Endothelial cell of hepatic sinusoid (primary cell): Measurements from ENCODE around the gene GBX2.

ENCODE experiments used
- in situ Hi-C: cut with HindIII; loops from 2 replicates; pipeline ENCODE4 v1.10.0; 2017; ENCODE audit warnings: low sequenced_read_pairs

GBX2 gene

DNA sequence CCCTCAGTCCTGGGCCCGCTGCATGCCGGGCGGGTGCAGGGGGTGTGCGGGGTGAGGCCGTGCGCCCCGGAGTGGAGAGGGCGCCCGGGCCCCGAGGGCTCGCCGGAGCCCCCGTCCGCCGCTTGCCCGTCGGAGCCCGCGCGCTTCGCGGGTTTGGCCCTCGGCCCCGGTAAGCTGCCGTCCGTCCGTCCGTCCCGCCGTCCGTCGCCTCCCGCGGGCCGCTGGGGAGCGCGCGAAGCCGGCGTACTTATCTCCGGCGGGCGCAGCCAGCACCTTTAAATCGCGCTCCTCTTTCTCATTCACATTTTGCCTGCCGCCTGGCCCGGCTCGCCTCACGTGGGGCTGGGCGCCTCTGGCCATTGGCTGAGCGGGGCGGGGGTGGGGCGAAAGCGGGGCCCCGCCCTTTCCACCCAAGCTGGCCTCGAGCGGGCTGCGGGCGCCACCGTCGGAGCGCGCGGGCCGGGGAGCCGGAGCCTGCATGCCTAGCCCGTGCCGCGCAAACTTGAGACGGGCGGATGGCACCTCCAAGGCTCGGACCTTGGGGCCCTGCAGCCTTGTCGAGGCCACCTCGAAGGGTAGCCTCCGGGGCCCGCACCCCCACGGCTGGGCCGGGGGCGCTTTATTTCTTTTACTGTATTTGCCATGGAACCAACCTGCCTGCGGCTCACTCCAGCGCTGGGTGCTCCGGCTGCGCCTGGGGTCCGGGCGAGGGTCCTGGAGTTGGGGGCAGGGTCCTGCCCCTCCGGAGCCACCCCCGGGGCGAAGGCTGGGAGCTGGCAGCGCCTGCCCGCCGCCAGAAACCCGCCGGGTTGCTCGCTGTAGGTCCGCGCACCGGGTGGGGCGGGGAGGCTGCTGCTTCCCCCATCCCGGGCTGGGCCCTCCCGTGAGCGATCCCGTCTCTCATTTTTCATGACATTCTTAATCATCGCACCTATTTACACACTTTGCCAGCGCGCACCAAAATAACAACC lies at the start of gene GBX2:
Gene GBX2, minus strand, starts transcription at position 277 of the 971 bp plus-strand sequence. CDS start 415 bp downstream, outside the sequence.
- in situ Hi-C loops = no loop called here

DNA sequence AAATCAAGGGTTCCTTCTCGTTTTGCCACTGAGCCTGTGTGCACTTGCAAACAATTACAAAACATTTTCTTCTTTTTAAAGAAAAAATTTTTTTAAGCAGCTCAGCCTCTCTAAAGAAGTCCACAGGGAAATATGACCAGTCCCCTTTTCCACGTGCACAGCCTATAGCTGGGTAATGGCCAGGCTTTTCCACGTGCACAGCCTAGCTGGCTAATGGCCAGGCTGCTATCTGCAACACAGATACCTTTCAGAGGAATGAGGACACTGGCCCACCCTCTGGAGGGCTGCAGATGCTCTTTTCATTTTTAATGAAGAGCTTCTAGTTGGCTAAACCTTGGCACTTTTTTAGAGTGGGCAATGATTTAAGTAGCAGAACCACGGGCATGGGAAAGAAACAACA lies 49.7 kb upstream of the GBX2 start:
- in situ Hi-C loops = no loop called here

DNA sequence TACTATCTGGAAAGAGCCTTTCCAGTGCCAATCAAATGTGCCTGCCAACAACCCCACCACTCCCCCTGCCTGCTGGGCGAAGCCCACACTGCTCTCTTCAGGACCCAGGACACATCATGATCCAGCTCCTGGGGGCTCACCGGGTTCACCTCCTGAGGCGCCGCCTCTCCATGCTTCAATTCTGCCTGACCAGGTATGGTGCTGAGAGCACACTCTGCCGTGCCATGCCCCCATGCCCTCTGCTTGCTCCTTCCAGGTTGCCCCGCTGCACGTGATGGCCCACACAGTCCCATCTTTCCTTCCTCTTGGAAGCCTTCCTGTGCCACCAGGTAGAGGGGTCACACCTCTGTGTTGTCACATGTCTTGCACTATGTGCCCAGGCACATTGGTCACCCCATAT lies 48.5 kb upstream of the GBX2 start:
- in situ Hi-C loops = no loop called here

DNA sequence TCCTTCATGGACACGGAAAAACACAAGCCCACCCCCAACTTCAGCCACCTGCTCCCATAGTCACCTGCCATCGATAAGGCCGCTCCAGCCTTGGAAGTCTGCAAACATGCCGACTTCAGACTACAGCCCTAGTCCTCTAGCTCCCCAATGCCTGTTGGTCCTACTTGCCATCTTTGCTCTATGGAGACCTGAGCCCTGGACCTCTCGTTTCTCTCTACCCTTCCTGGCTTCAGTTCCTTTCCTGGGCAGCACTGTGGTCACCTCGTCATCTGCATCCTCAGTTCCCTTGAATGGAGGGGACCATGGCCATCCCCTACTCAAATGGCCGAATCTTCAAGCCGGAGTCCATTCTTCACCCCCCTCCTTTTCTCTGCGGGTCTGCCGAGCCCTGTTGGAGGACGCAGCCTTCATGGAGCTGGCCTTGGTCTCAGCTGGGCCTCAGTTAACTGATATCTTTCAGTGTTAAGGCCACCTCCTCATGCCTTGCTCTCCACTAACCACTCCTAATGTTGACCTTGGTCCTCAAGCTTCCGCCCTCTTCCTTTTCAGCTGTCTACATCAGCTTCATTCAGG lies 47.7 kb upstream of the GBX2 start:
- in situ Hi-C loops = no loop called here

DNA sequence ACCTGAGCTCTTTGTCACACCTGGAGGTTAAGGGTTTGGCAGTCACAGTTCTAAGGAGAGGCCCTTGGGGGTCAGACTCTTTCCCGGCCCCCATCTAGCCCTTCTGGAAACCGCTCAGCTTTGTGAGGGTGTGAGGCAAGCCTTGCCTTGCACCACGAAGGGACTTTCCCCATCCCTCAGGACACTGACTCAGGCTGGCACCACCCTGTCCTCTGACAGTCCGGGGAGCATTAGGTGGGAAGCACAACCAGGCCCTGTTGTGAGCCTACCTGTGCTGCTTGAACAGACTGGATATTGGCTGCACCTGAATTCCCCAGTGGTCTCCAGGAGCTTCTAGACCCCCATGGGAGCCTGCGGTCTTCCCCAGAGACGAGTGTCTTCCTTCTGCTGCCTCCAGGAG lies 47.0 kb upstream of the GBX2 start:
- in situ Hi-C loops = no loop called here

DNA sequence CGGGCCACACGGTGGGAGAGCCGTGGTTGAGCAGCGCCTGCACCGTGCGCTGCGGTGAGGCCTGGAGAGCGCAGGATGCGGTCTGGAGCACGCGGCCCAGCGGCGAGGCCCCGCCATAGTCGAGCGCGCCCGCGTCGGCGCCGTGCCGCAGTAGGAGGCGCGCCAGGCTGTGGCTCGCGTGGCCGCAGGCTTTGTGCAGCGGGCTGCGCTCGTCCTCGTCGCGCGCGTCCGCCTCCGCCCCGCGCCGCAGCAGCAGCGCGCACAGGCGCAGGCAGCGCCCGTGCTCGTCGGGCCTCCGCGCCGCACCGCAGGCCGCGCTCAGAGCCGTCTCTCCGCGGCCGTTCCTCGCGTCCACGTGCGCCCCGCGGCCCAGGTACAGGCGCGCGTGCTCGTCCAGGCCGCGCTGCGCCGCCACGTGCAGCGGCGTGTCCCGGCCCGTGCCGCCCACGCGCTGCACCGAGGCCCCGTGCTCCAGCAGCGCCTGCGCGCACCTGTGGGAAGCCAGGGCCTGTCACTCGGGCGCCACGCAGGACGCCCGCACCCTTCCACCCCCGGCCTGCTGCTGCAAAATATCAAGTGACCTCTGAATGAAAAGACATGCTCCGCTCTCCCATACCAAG lies 46.3 kb upstream of the GBX2 start:
- in situ Hi-C loops = no loop called here

DNA sequence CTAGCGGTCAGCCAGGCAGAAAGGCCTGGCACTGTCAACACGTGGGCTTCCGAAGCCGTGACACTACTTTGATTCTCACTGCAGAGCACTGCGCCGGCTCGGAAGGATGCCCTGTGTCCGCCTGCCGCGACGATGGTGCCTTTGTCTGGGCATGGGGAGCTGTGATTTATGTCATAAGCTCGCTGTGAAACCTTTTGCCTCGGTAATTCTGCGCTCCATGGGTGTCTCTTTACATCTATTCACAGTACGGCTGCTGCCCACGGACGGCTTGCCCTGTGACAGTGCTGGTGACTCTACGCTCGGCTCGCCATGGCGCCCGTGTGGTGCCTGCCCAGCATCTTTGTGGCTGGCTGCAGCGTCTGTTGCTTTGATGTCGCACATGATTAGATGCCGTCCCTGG lies 43.1 kb upstream of the GBX2 start:
- in situ Hi-C loops = no loop called here

DNA sequence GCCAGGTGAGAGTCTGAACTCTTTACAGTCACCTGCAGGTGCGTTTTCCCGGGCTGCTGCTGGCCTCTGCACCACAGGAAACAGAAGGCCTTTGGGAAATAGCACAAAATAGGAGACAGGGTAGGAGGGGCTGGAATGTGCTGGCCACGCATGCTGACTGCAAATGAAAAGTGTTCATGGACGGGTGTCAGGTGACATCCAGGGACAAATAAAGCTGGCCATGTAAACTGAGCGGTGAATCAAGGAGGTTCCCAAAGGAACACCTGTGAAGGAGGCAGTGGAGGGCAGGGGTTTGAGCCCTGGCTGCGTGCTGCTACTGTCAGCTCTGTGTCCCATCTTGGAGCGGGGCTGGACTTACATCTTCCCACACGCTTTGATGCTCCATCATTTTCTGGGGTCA lies 42.4 kb upstream of the GBX2 start:
- in situ Hi-C loops = no loop called here

DNA sequence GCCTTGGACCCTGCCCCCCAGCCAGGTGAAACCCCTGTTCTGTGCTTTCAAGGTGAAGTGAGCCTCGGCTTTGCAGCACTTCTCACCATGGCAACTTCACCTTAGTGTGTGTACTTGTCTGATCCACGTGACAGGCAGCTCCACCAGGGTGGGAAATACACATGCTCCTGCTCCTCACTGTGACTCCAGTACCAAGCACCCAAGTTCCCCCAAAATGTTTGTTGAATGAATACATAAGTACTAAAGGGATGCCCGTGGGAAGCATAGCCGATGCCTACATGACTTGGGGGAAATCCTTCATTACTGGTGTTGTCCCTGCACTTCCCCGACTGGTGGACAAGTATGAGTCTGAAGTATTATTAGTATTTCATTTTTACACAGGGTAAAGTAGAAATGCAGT lies 41.8 kb upstream of the GBX2 start:
- in situ Hi-C loops = no loop called here

DNA sequence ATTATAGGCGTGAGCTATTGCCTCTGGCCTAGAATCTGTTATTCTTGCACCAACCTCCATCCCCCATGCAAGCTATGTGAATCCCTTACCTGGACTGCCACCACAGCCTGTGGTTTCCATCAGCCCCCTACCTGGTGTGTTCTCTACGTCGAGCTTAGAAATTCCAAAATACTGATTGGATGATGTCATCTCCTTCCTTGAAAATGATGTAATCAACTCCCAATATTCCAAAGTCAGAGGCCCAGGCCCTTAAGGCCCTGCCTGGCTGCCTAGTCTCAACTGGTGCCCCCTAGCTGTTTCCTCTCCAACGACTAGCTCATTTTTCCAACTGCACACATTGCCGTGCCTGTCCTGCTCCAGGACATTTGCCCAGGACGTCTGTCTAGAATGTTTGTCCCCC lies 41.3 kb upstream of the GBX2 start:
- in situ Hi-C loops = no loop called here

DNA sequence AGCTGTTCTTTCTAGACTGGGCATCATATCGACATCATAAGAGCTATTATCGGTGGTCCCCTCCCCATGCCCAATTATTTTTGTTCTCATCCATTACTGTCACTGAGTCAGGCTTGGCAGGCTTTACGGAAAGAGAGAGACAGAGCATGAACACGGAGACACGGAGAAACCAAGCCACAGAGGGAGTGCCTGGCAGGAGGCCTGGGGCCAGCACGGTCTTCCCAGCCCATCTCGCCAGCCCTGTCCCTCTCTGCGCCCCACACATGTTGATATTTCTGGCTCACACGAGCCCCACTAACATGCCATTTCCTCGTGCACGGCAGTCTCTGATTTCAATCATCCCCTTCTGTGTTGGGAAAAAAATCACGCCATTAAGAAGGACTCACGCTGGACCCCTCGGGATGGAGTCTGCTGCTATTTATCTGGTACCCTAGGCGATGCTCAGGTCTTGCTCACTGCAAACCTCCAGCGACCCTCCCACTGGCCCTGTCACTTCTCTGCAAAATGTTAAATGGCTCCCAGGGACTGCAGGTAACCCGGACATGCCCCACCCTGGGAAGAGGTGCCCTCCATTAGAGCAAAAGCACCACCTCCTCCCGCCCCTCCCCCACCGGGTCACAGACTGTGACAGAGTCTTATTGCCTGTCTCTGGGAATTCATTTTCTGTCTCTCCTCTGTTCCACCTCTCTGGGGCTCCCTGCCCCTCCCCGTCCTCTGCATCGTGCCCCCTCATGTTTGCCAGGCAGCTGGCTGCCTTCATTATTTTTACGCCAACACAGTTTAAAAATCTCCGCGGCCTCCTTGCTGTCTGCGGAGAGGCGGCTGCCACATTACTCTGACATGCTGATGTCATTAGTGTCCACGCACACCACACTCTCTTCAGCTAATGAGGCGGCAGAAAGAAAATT lies 40.1 kb upstream of the GBX2 start:
- in situ Hi-C loops = no loop called here

DNA sequence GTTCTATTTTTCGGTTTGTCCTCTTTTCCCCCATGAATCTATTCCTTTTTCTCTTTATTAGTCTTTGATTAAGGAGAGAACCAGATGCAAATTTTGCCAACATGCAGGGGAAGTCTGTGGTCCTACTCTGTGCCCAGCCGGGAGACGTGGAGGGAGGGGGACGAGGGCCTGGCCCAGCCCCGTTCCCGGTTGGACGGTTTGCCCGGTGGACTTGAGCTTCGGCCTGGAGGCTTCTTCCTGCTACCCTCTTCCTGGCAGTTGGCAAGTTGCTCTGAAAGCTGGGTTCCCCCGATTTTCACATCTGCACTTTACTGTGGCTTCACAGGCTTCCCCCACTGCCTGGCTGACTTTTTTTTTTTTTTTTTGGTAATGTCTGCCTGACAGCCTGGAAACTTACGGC lies 39.3 kb upstream of the GBX2 start:
- in situ Hi-C loops = no loop called here

DNA sequence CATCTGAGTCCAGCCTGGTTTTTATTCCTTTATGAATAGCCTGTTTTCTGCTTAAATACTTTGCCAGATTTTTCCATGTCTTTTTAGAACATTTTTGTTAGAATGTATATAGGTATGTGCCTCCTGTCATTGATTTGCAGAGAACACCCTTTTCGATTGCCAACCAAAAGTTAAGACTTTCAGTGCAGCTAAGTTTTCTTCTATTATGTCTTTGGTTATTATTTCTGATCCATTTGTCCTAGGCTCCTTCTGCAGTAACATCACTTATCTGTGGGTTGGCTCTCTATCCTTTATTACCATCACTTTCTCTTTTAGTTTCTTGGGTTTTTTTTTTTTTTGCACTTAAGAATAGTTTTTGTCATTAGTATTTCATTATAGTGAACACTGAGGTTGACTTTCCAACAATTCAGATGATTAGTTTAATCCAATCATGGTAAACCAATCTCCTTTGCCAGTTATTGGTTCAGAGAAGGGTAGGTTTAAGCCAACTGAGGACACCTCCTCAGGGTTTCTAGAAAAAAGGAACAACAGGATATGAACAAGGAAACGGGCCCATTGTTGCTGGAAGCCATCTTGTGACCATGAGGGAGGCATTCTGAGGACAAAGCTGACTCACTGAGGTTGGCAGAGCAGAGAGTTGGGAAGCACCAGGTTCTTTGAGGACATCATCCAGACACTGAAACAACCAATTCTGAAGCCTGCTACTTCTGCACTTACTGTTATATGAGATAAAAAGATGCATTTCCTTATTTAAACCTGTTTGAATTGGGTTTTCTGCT lies 37.9 kb upstream of the GBX2 start:
- in situ Hi-C loops = no loop called here

DNA sequence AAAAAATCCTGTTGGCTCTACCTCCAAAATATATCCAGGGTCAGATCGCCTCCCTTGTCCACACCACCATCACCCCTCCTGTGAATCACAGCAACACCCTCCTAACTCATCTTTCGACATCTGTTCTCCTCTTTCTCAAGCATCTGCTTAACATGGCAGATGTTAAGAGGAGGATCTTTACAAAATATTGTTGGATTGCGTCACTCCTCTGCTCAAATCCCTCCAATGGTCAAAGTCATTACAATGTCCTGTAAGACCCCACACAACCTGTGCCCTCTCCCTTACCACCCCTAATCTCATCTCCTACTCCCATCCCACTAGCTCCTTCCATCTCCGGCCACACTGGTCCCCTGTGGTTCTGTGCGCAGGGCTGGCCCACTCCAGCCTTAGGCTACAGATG lies 36.8 kb upstream of the GBX2 start:
- in situ Hi-C loops = no loop called here

DNA sequence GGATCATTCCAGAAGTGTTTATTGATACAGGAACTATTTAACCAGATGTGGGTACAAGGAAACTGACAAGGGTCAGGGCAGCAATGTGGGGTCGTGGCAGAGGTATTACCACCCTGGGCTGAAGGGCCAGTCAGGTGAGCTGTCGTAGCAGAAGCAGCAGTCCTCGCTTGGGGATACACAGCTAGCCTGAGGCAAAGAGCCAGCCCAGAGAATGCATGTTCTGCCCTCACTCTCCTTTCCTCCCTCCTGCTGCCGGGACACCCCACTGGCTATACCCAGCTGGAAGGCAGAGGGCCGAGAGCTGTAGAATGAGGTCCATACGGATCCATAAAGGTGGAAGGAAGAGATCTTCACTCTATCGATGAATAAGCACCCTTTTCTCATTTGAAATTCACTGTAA lies 32.2 kb upstream of the GBX2 start:
- in situ Hi-C loops = no loop called here

DNA sequence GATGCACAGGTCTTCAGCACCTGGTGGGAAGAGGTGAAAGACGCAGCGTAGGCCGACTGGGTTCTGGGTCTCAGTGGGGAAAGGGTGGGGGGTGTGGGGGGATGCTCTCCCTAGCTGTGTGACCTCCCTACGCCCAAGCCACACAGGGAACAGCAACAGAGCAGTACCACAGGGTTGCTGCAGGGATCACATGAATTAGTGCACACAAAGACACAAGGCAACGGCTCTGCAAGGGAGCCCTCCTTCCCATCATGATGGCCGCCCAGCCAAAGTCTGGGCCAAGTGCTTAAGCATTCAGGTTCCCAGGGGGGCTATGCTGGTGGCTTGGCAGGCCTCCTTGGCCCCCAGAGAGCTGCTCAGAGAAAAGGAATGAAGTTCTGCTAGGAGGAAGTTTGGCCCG lies 28.2 kb upstream of the GBX2 start:
- in situ Hi-C loops = loop anchor here (25.0 kb wide), 2 partner anchors 259 to 409 kb away; no protein-coding TSS in a partner anchor

DNA sequence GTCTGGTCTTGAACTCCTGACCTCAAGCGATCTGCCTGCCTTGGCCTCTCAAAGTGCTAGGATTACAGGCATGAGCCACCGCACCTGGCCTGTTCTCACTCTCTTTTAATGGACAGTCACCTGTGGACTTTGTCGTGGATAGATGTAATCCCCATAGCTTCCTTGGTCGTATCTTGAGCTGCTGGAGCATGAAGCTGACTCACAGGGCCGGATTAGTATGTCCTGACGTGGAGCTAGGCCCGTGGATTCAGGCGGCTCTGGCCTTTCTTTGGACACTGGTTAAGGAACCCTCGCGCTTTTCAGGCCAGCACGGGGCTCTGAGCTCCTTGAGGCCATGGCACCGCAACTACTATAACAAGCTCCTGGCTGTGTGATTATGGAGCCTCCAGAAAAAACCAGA lies 27.5 kb upstream of the GBX2 start:
- in situ Hi-C loops = loop anchor here (25.0 kb wide), 2 partner anchors 258 to 408 kb away; no protein-coding TSS in a partner anchor

DNA sequence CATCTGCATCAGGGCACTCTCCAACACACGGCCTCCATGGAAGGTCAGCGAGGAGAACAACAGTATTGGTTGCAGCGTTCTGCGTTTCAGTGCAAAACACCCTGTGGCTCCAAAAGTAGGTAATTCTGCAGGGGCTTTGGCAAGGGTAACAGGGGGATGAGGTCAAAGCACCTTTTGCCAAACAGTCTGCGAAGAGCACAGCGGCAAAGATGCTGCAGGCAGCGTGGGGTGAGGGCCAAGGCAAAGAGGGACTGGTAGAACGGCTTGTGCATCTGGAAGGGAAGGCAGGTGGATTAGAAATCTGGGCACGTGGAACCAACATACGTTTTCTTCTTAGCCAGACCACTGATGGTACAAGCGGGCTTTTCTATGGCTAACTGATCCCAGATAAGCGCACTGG lies 26.6 kb upstream of the GBX2 start:
- in situ Hi-C loops = loop anchor here (25.0 kb wide), 2 partner anchors 257 to 407 kb away; no protein-coding TSS in a partner anchor

DNA sequence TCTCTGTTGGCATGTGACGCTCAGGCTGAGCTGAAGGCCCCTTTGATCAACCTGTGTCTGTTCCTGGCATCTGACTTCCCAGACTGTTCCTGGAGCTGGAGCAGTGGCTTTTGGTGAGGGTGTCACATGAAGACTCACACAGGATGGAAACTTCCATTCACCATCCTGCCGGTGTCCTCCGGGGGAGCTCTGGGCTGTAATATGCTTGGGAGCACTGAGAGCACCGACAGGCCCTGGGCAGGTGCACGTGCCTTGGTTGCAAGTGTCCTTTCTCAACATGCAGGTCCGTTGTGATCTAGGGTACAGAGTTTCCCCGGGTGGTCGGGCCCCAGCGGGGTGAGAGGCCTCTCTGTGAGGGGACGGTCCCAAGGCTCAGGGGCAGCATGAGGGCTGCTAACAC lies 24.8 kb upstream of the GBX2 start:
- in situ Hi-C loops = loop anchor here (25.0 kb wide), 2 partner anchors 256 to 406 kb away; no protein-coding TSS in a partner anchor

DNA sequence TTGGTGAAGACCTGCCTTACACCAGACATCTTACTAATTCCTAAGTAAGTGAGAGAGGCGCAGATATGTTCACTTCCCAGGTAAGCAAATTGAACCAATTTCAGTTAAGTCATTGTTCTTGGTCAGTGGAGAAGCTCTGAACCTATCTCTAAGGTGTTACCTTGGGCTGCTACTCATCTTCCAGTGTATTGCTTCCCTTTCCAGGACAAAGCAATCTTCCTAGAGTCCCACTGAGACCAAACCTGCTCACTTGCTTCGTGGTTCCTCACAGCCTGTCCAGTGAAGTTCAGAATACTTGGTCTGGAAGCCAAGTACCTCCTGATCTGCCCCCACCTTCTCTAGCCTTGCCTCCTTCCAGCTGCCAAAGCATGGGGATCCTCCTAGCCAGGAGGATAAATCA lies 22.5 kb upstream of the GBX2 start:
- in situ Hi-C loops = loop anchor here (25.0 kb wide), 2 partner anchors 253 to 403 kb away; no protein-coding TSS in a partner anchor
